ENCODE results near the gene PSMC4. TPM values are rescaled to one million over a fixed set of nuclear protein-coding genes. Genes with fewer than 3 reads are reported as not detected.

The PSMC4 gene
- total RNA-seq, 4 donors from 2014 or later = 165 to 238 (median 219) TPM

DNA sequence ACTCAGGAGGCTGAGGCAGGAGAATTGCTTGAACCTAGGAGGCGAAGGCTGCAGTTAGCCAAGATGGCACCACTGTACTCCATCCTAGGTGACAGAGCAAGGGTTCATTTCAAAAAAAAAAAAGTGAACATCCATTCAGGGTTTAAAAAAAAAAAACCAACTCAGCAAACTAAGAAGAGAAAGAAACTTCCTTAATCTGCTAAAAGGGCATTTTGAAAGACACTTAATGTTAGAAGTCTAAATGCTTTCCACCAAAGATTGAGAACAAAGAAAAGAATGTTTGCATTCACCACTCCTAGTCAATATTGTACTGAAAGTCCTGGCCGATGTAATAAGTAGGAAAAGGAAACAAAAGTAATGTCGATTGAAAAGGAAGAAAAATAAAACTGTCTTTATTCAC is 7.1 kb upstream of the PSMC4 start:
- ATAC-seq = no peak
- Histone ChIP-seq H3K27me3 (no peaks in the 10 kb centered on the region), H3K4me1 (no peaks in the 10 kb centered on the region), H3K4me3 (no peak overlapping the region), H3K9me3 (no peaks in the 10 kb centered on the region), H3K27ac (no peak overlapping the region), H3K36me3 (no peaks in the 10 kb centered on the region)
- intact Hi-C loops (cut with DNase I; ENCODE audit: low total_unique reads) = no loop called here
- in situ Hi-C loops (cut with MboI; ENCODE audit: low sequenced_read_pairs in 4 of 4) = loop anchor here in 2 of 4 donors (10.0 to 25.0 kb wide), 2 partner anchors 177 to 179 kb away; partner anchors contain the start of gene LEUTX (in 1 of the 2)
- DNase-seq = no peak
- TF ChIP-seq POLR2A (IDR thresholded peaks at IDR 0.05) = no peak
- TF ChIP-seq, protein P1, sequence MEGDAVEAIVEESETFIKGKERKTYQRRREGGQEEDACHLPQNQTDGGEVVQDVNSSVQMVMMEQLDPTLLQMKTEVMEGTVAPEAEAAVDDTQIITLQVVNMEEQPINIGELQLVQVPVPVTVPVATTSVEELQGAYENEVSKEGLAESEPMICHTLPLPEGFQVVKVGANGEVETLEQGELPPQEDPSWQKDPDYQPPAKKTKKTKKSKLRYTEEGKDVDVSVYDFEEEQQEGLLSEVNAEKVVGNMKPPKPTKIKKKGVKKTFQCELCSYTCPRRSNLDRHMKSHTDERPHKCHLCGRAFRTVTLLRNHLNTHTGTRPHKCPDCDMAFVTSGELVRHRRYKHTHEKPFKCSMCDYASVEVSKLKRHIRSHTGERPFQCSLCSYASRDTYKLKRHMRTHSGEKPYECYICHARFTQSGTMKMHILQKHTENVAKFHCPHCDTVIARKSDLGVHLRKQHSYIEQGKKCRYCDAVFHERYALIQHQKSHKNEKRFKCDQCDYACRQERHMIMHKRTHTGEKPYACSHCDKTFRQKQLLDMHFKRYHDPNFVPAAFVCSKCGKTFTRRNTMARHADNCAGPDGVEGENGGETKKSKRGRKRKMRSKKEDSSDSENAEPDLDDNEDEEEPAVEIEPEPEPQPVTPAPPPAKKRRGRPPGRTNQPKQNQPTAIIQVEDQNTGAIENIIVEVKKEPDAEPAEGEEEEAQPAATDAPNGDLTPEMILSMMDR (IDR thresholded peaks at IDR 0.05 in 4 of 5, conservative IDR thresholded peaks at IDR 0.05 in 1 of 5) = no peak

DNA sequence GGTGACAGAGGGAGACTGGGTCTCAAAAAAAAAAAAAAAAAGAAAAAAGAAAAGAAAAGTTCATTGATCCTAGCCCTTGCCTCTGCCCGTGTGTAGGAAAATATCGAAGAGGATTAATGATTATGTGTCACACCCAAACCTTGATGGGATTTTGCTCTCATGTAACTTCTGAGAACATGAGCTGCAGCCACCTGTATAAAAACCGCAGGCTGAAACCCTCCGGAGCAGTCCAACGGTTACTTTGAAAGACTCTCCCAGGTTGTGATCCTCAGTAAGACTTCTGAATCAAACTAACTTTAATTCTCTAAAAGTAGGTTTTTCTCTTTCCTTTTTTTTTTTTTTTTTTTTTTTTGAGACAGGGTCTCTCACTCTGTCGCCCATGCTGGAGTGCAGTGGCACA is 4.3 kb upstream of the PSMC4 start:
- no peak overlapping the region for H3K27ac ChIP-seq
- intact Hi-C loops (cut with DNase I; ENCODE audit: low total_unique reads) = no loop called here
- ATAC-seq (no peak), DNase-seq (no peak)
- peaks cover 10 to 13% of the 10 kb centered on the region in 2 donors for H3K4me1 ChIP-seq
- H3K4me3 ChIP-seq = no peak overlapping the region
- H3K27me3 ChIP-seq = no peaks in the 10 kb centered on the region
- no peak for TF ChIP-seq POLR2A (IDR thresholded peaks at IDR 0.05)
- TF ChIP-seq, protein P1 (IDR thresholded peaks at IDR 0.05 in 4 of 5, conservative IDR thresholded peaks at IDR 0.05 in 1 of 5) = no peak
- H3K9me3 ChIP-seq = no peaks in the 10 kb centered on the region
- H3K36me3 ChIP-seq = no peaks in the 10 kb centered on the region
- in situ Hi-C loops (cut with MboI; ENCODE audit: low sequenced_read_pairs in 4 of 4) = loop anchor here in 2 of 4 donors (10.0 to 25.0 kb wide), 2 partner anchors 179 to 182 kb away; partner anchors contain the start of gene LEUTX (in 1 of the 2)

DNA sequence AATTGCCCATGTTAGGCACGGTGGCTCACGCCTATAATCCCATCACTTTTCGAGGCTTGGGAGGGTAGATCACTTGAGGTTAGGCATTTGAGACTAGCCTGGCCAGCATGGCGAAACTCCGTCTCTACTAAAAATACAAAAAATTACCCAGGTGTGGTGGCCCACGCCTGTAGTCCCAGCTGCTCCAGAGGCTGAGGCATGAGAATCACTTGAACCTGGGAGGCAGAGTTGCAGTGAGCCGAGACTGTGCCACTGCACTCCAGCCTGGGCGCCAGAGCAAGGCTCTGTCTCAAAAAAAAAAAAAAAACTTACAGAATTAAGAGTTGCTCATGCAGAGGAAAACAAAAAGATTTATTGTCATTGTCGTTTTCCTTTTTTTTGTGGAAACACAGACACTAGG is 3.4 kb upstream of the PSMC4 start:
- in situ Hi-C loops (cut with MboI; ENCODE audit: low sequenced_read_pairs in 4 of 4) = loop anchor here in 2 of 4 donors (10.0 to 25.0 kb wide), 2 partner anchors 180 to 183 kb away; partner anchors contain the start of gene LEUTX (in 1 of the 2)
- Histone ChIP-seq H3K4me1 (peaks cover 20 to 21% of the 10 kb centered on the region in 2 donors), H3K4me3 (no peak overlapping the region), H3K27ac (no peak overlapping the region), H3K27me3 (no peaks in the 10 kb centered on the region), H3K36me3 (peaks cover 0 to 4% of the 10 kb centered on the region in 2 donors), H3K9me3 (no peaks in the 10 kb centered on the region)
- DNase-seq (no peak), ATAC-seq (no peak)
- no peak for TF ChIP-seq POLR2A (IDR thresholded peaks at IDR 0.05)
- TF ChIP-seq, protein P1 (IDR thresholded peaks at IDR 0.05 in 4 of 5, conservative IDR thresholded peaks at IDR 0.05 in 1 of 5) = no peak
- intact Hi-C loops (cut with DNase I; ENCODE audit: low total_unique reads) = no loop called here

DNA sequence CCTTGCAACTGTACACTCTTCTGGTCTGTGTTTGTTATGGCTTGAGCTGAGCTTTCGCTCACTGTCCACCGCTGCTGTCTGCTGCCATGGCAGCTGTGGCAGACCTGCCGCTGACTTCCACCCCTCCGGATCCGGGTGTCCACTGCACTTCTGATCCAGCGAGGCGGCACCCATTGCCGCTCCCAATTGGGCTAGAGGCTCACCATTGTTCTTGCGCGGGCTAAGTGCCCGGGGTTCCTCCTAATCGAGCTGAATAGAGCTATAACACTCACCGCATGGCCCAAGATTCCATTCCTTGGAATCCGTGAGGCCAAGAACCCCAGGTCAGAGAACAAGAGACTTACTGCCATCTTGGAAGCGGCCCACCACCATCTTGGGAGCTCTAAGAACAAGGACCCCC is 2.2 kb upstream of the PSMC4 start:
- DNase-seq (no peak), ATAC-seq (no peak)
- no peak overlapping the region for H3K4me3 ChIP-seq
- H3K9me3 ChIP-seq = no peaks in the 10 kb centered on the region
- no peak overlapping the region for H3K27ac ChIP-seq
- peaks cover 0 to 16% of the 10 kb centered on the region in 2 donors for H3K36me3 ChIP-seq
- peaks cover 21 to 23% of the 10 kb centered on the region in 2 donors for H3K4me1 ChIP-seq
- TF ChIP-seq, protein P1 (IDR thresholded peaks at IDR 0.05 in 4 of 5, conservative IDR thresholded peaks at IDR 0.05 in 1 of 5) = no peak
- TF ChIP-seq POLR2A (IDR thresholded peaks at IDR 0.05) = no peak
- H3K27me3 ChIP-seq = no peaks in the 10 kb centered on the region
- in situ Hi-C loops (cut with MboI; ENCODE audit: low sequenced_read_pairs in 4 of 4) = loop anchor here in 2 of 4 donors (10.0 to 25.0 kb wide), 2 partner anchors 181 to 184 kb away; partner anchors contain the start of gene LEUTX (in 1 of the 2)
- intact Hi-C loops (cut with DNase I; ENCODE audit: low total_unique reads) = no loop called here

Data from gastrocnemius medialis (tissue), 4 donors.